ENCODE data around the gene GLT6D1.

GLT6D1 gene

GRCh38 chr9:135660407-135660806 is 21.1 kb upstream of the GLT6D1 start:
- Histone ChIP-seq H2AFZ (no peak overlapping the region), H3K4me2 (ENCODE audit: low read length) (no peak overlapping the region), H3K4me3 (ENCODE audit: low read depth, low read length) (no peak overlapping the region), H3K9ac (no peak overlapping the region), H3K27ac (no peak overlapping the region), H3K36me3 (ENCODE audit: control insufficient read depth, insufficient read depth, low read length) (no peaks in the 10 kb centered on the region), H3K9me3 (ENCODE audit: control insufficient read depth, low read length) (no peaks in the 10 kb centered on the region), H3K79me2 (no peaks in the 10 kb centered on the region), H3K27me3 (ENCODE audit: control insufficient read depth, insufficient read depth, low read length) (no peaks in the 10 kb centered on the region), H3K4me1 (peaks cover 9% of the 10 kb centered on the region)
- no peak for TF ChIP-seq CTCF (IDR thresholded peaks at IDR 0.05)

- Histone ChIP-seq H3K9me3 (ENCODE audit: control insufficient read depth, low read length) (no peaks in the 10 kb centered on the region), H3K27ac (no peak overlapping the region), H3K4me2 (ENCODE audit: low read length) (no peak overlapping the region), H3K4me3 (ENCODE audit: low read depth, low read length) (no peak overlapping the region), H3K4me1 (peaks cover 9% of the 10 kb centered on the region), H3K79me2 (no peaks in the 10 kb centered on the region), H3K9ac (no peak overlapping the region), H3K27me3 (ENCODE audit: control insufficient read depth, insufficient read depth, low read length) (no peaks in the 10 kb centered on the region), H3K36me3 (ENCODE audit: control insufficient read depth, insufficient read depth, low read length) (no peaks in the 10 kb centered on the region), H2AFZ (no peak overlapping the region)
- TF ChIP-seq CTCF (IDR thresholded peaks at IDR 0.05): no peak
Observed at GRCh38 chr9:135659252-135659651, 19.9 kb upstream of the GLT6D1 start.

- H3K4me3 ChIP-seq (ENCODE audit: low read depth, low read length): no peak overlapping the region
- H3K9ac ChIP-seq: no peak overlapping the region
- H3K27me3 ChIP-seq (ENCODE audit: control insufficient read depth, insufficient read depth, low read length): no peaks in the 10 kb centered on the region
- H3K4me1 ChIP-seq: peaks cover 3% of the 10 kb centered on the region
- H3K79me2 ChIP-seq: no peaks in the 10 kb centered on the region
- H3K36me3 ChIP-seq (ENCODE audit: control insufficient read depth, insufficient read depth, low read length): no peaks in the 10 kb centered on the region
- H3K9me3 ChIP-seq (ENCODE audit: control insufficient read depth, low read length): no peaks in the 10 kb centered on the region
- H3K27ac ChIP-seq: no peak overlapping the region
- H2AFZ ChIP-seq: no peak overlapping the region
- no peak for TF ChIP-seq CTCF (IDR thresholded peaks at IDR 0.05)
- no peak overlapping the region for H3K4me2 ChIP-seq (ENCODE audit: low read length)
Observed at GRCh38 chr9:135657416-135657815, 18.1 kb upstream of the GLT6D1 start.

GRCh38 chr9:135655317-135655716 is 16.0 kb upstream of the GLT6D1 start:
- Histone ChIP-seq H3K4me3 (ENCODE audit: low read depth, low read length) (no peak overlapping the region), H2AFZ (no peak overlapping the region), H3K79me2 (no peaks in the 10 kb centered on the region), H3K4me2 (ENCODE audit: low read length) (no peak overlapping the region), H3K4me1 (no peaks in the 10 kb centered on the region), H3K9ac (no peak overlapping the region), H3K27ac (no peak overlapping the region), H3K27me3 (ENCODE audit: control insufficient read depth, insufficient read depth, low read length) (no peaks in the 10 kb centered on the region), H3K9me3 (ENCODE audit: control insufficient read depth, low read length) (no peaks in the 10 kb centered on the region), H3K36me3 (ENCODE audit: control insufficient read depth, insufficient read depth, low read length) (no peaks in the 10 kb centered on the region)
- TF ChIP-seq CTCF (IDR thresholded peaks at IDR 0.05): no peak

- Histone ChIP-seq H3K27me3 (ENCODE audit: control insufficient read depth, insufficient read depth, low read length) (no peaks in the 10 kb centered on the region), H3K36me3 (ENCODE audit: control insufficient read depth, insufficient read depth, low read length) (no peaks in the 10 kb centered on the region), H3K9me3 (ENCODE audit: control insufficient read depth, low read length) (no peaks in the 10 kb centered on the region), H3K9ac (no peak overlapping the region), H3K79me2 (no peaks in the 10 kb centered on the region), H2AFZ (no peak overlapping the region), H3K4me1 (no peaks in the 10 kb centered on the region), H3K4me2 (ENCODE audit: low read length) (no peak overlapping the region), H3K4me3 (ENCODE audit: low read depth, low read length) (no peak overlapping the region), H3K27ac (no peak overlapping the region)
- no peak for TF ChIP-seq CTCF (IDR thresholded peaks at IDR 0.05)
Observed at GRCh38 chr9:135650408-135650807, 11.1 kb upstream of the GLT6D1 start.
